ENCODE results near the gene BMPR1A.
"Not testable (repeated sequence)": the region's sequence is repeated elsewhere in the genome, so short reads cannot be mapped to it uniquely, and the experiment has no call there.

BMPR1A gene

GRCh38 chr10:86828145-86828544, 71.7 kb downstream of the BMPR1A start:
- DNase-seq = no peak
- intact Hi-C loops (cut with DNase I) = no loop called here

- intact Hi-C loops (cut with DNase I) = no loop called here
- no peak for DNase-seq
Measured at GRCh38 chr10:86829472-86829871, 73.1 kb downstream of the BMPR1A start.

- intact Hi-C loops (cut with DNase I) = no loop called here
Measured at GRCh38 chr10:86830043-86830591, 73.7 kb downstream of the BMPR1A start.

GRCh38 chr10:86833969-86834368, 77.5 kb downstream of the BMPR1A start:
- DNase-seq = no peak
- intact Hi-C loops (cut with DNase I) = no loop called here

More at GRCh38 chr10:86830043-86830591, 73.7 kb downstream of the BMPR1A start:
- DNase-seq = no peak

- no peak for DNase-seq
- intact Hi-C loops (cut with DNase I) = no loop called here
Measured at GRCh38 chr10:86836044-86836443, 79.6 kb downstream of the BMPR1A start.

GRCh38 chr10:86837663-86838062, 81.2 kb downstream of the BMPR1A start:
- no peak for DNase-seq
- intact Hi-C loops (cut with DNase I) = no loop called here

- intact Hi-C loops (cut with DNase I) = no loop called here
- DNase-seq = no peak
Measured at GRCh38 chr10:86840498-86840897, 84.1 kb downstream of the BMPR1A start.

- DNase-seq = no peak
- intact Hi-C loops (cut with DNase I) = no loop called here
Measured at GRCh38 chr10:86846088-86846487, 89.7 kb downstream of the BMPR1A start.

- intact Hi-C loops (cut with DNase I) = no loop called here
- DNase-seq = no peak
Measured at GRCh38 chr10:86848747-86849146, 92.3 kb downstream of the BMPR1A start.

GRCh38 chr10:86849181-86849894, 92.9 kb downstream of the BMPR1A start:
- intact Hi-C loops (cut with DNase I) = no loop called here
- DNase-seq = no peak

- intact Hi-C loops (cut with DNase I) = no loop called here
- DNase-seq = no peak
Measured at GRCh38 chr10:86850481-86850880, 94.1 kb downstream of the BMPR1A start.

GRCh38 chr10:86851328-86852207, 95.1 kb downstream of the BMPR1A start:
- intact Hi-C loops (cut with DNase I) = no loop called here
- DNase-seq = no peak

- DNase-seq; intact Hi-C loops (cut with DNase I): not testable (repeated sequence)
Measured at GRCh38 chr10:86853582-86853981, 97.2 kb downstream of the BMPR1A start.

- DNase-seq = no peak
- intact Hi-C loops (cut with DNase I) = no loop called here
Measured at GRCh38 chr10:86855513-86855912, 99.1 kb downstream of the BMPR1A start.

- no peak for DNase-seq
- intact Hi-C loops (cut with DNase I) = no loop called here
Measured at GRCh38 chr10:86856156-86856555, 99.7 kb downstream of the BMPR1A start.

- DNase-seq = no peak
- intact Hi-C loops (cut with DNase I) = no loop called here
Measured at GRCh38 chr10:86857128-86857721, 100.8 kb downstream of the BMPR1A start.

- intact Hi-C loops (cut with DNase I) = no loop called here
Measured at GRCh38 chr10:86858011-86858410, 101.6 kb downstream of the BMPR1A start.

GRCh38 chr10:86861351-86861750, 104.9 kb downstream of the BMPR1A start:
- intact Hi-C loops (cut with DNase I) = no loop called here
- DNase-seq = no peak

More at GRCh38 chr10:86858011-86858410, 101.6 kb downstream of the BMPR1A start:
- no peak for DNase-seq

- no peak for DNase-seq
- intact Hi-C loops (cut with DNase I) = no loop called here
Measured at GRCh38 chr10:86862373-86862772, 106.0 kb downstream of the BMPR1A start.

- intact Hi-C loops (cut with DNase I) = no loop called here
- no peak for DNase-seq
Measured at GRCh38 chr10:86862786-86863483, 106.5 kb downstream of the BMPR1A start.

- DNase-seq = no peak
- intact Hi-C loops (cut with DNase I) = no loop called here
Measured at GRCh38 chr10:86863484-86863842, 107.0 kb downstream of the BMPR1A start.
